Measurements from ENCODE around the gene CACNA2D1. TPM values are rescaled to one million over a fixed set of nuclear protein-coding genes. Genes with fewer than 3 reads are reported as not detected.

CACNA2D1 gene
- total RNA-seq, 4 donors from 2014 or later, result 34.4 to 128 (median 67.9) TPM

- no peak overlapping the region for H3K27ac ChIP-seq
- TF ChIP-seq CTCF (IDR thresholded peaks at IDR 0.05) (no peak), POLR2A (IDR thresholded peaks at IDR 0.05) (no peak)
- H3K4me1 ChIP-seq, result no peaks in the 10 kb centered on the region
- no peak for DNase-seq
- 77 to 94% methylated on average over 1 of the region's 1 CpG for WGBS, 2 donors
- no peaks in the 10 kb centered on the region for H3K27me3 ChIP-seq
- H3K4me3 ChIP-seq (replicated peaks in 1 of 3), result no peak overlapping the region
- no peaks in the 10 kb centered on the region for H3K9me3 ChIP-seq
- no peaks in the 10 kb centered on the region for H3K36me3 ChIP-seq
- intact Hi-C loops (cut with DNase I), result no loop called here
Measured at GRCh38 chr7:82057476-82057875, 386.1 kb downstream of the CACNA2D1 start.

- Histone ChIP-seq H3K9me3 (no peaks in the 10 kb centered on the region), H3K4me1 (no peaks in the 10 kb centered on the region), H3K27me3 (no peaks in the 10 kb centered on the region), H3K36me3 (no peaks in the 10 kb centered on the region), H3K4me3 (replicated peaks in 1 of 3) (no peak overlapping the region), H3K27ac (no peak overlapping the region)
- DNase-seq, result no peak
- 92 to 96% methylated on average over 2 of the region's 2 CpGs for WGBS, 2 donors
- intact Hi-C loops (cut with DNase I), result no loop called here
- TF ChIP-seq POLR2A (IDR thresholded peaks at IDR 0.05) (no peak), CTCF (IDR thresholded peaks at IDR 0.05) (no peak)
Measured at GRCh38 chr7:82056282-82056681, 387.3 kb downstream of the CACNA2D1 start.

GRCh38 chr7:82054544-82054943, 389.0 kb downstream of the CACNA2D1 start:
- Histone ChIP-seq H3K36me3 (no peaks in the 10 kb centered on the region), H3K27ac (no peak overlapping the region), H3K4me3 (replicated peaks in 1 of 3) (no peak overlapping the region), H3K4me1 (no peaks in the 10 kb centered on the region), H3K9me3 (no peaks in the 10 kb centered on the region), H3K27me3 (no peaks in the 10 kb centered on the region)
- no peak for TF ChIP-seq CTCF (IDR thresholded peaks at IDR 0.05)
- no peak for TF ChIP-seq POLR2A (IDR thresholded peaks at IDR 0.05)
- no peak for DNase-seq
- WGBS, 2 donors, result 90 to 100% methylated on average over 1 of the region's 1 CpG
- intact Hi-C loops (cut with DNase I), result no loop called here

- no peak for DNase-seq
- Histone ChIP-seq H3K4me3 (replicated peaks in 1 of 3) (no peak overlapping the region), H3K4me1 (no peaks in the 10 kb centered on the region), H3K27me3 (no peaks in the 10 kb centered on the region), H3K36me3 (no peaks in the 10 kb centered on the region), H3K9me3 (no peaks in the 10 kb centered on the region), H3K27ac (no peak overlapping the region)
- TF ChIP-seq CTCF (IDR thresholded peaks at IDR 0.05), result no peak
- no peak for TF ChIP-seq POLR2A (IDR thresholded peaks at IDR 0.05)
- intact Hi-C loops (cut with DNase I), result no loop called here
- WGBS, 2 donors, result 93 to 98% methylated on average over 3 of the region's 3 CpGs
Measured at GRCh38 chr7:82053453-82054032, 390.0 kb downstream of the CACNA2D1 start.

- Histone ChIP-seq H3K27ac (no peak overlapping the region), H3K4me3 (replicated peaks in 1 of 3) (no peak overlapping the region), H3K4me1 (no peaks in the 10 kb centered on the region), H3K27me3 (no peaks in the 10 kb centered on the region), H3K9me3 (no peaks in the 10 kb centered on the region), H3K36me3 (no peaks in the 10 kb centered on the region)
- no peak for DNase-seq
- WGBS, 2 donors, result 74 to 75% methylated on average over 2 of the region's 2 CpGs
- TF ChIP-seq CTCF (IDR thresholded peaks at IDR 0.05), result no peak
- TF ChIP-seq POLR2A (IDR thresholded peaks at IDR 0.05), result no peak
- intact Hi-C loops (cut with DNase I), result no loop called here
Measured at GRCh38 chr7:82051601-82052000, 392.0 kb downstream of the CACNA2D1 start.
